Activated naive CD4-positive, alpha-beta T cell treated with anti-CD3 and anti-CD28 coated beads, Interleukin-2, amount 50 U/mL, for 72 hours (primary cell): ENCODE results near the gene CYS1. TPM values are rescaled to one million over a fixed set of nuclear protein-coding genes. Genes with fewer than 3 reads are reported as not detected.

Experiments used
- ATAC-seq, 2 donors: fragments of 150-1000 bp; cut with Tn5 transposase; 2 replicates each; pipeline ENCODE4 v1.10.0; 2021; ENCODE audit warnings: mild to moderate bottlenecking in 2 of 2, moderate library complexity in 2 of 2
- DNase-seq, 2 donors: peaks; one replicate each; pipeline ENCODE4 v3.0.0; 2021 to 2022; ENCODE audit warnings: low spot score in 2 of 2
- H3K27ac Mint-ChIP-seq, 2 donors: one replicate each; pipeline ENCODE4 v1.8.0; 2022; ENCODE audit warnings: mild to moderate bottlenecking in 2 of 2, mixed read lengths in 2 of 2
- H3K36me3 Mint-ChIP-seq, 2 donors: one replicate each; pipeline ENCODE4 v1.8.0; 2022; ENCODE audit warnings: mixed read lengths in 2 of 2
- H3K9me3 Mint-ChIP-seq, 2 donors: one replicate each; pipeline ENCODE4 v1.8.0; 2022; ENCODE audit warnings: mixed read lengths in 2 of 2
- total RNA-seq, 2 donors: library from RNA; stranded (reverse); gene quantifications; one replicate each; pipeline ENCODE4 v1.2.3, GENCODE V29; 2022

The CYS1 gene
- total RNA-seq, 2 donors from 2014 or later = not detected

GRCh38 chr2:10080536-10081304 lies 509 bp upstream of the CYS1 start:
- ATAC-seq (peak; percentile 9 to 60), DNase-seq (no peak)
- H3K9me3 Mint-ChIP-seq = no peaks in the 10 kb centered on the region
- H3K36me3 Mint-ChIP-seq = peaks cover 0 to 4% of the 10 kb centered on the region in 2 donors
- peak overlapping the region in 1 of 2 donors; percentile 32 for H3K27ac Mint-ChIP-seq

GRCh38 chr2:10079266-10079869 lies 843 bp downstream of the CYS1 start:
- H3K9me3 Mint-ChIP-seq = no peaks in the 10 kb centered on the region
- peak in 1 of 2 donors; percentile 24 for DNase-seq
- H3K27ac Mint-ChIP-seq = no peak overlapping the region
- peaks cover 0 to 4% of the 10 kb centered on the region in 2 donors for H3K36me3 Mint-ChIP-seq
- peak; percentile 37 to 52 for ATAC-seq

GRCh38 chr2:10078704-10079265 lies 1.4 kb downstream of the CYS1 start:
- Mint-ChIP-seq H3K27ac (no peak overlapping the region), H3K9me3 (no peaks in the 10 kb centered on the region), H3K36me3 (peaks cover 0 to 4% of the 10 kb centered on the region in 2 donors)
- DNase-seq (no peak), ATAC-seq (no peak)

- Mint-ChIP-seq H3K36me3 (peaks cover 0 to 4% of the 10 kb centered on the region in 2 donors), H3K9me3 (no peaks in the 10 kb centered on the region), H3K27ac (no peak overlapping the region)
- DNase-seq = no peak
- ATAC-seq = no peak
Observed at GRCh38 chr2:10078001-10078400, 2.2 kb downstream of the CYS1 start.

GRCh38 chr2:10076988-10077527 lies 3.2 kb downstream of the CYS1 start:
- DNase-seq (no peak), ATAC-seq (no peak)
- H3K36me3 Mint-ChIP-seq = peaks cover 0 to 4% of the 10 kb centered on the region in 2 donors
- no peak overlapping the region for H3K27ac Mint-ChIP-seq
- H3K9me3 Mint-ChIP-seq = no peaks in the 10 kb centered on the region

GRCh38 chr2:10076511-10076910 lies 3.7 kb downstream of the CYS1 start:
- Mint-ChIP-seq H3K9me3 (no peaks in the 10 kb centered on the region), H3K36me3 (peaks cover 0 to 4% of the 10 kb centered on the region in 2 donors), H3K27ac (no peak overlapping the region)
- ATAC-seq (no peak), DNase-seq (no peak)

GRCh38 chr2:10075571-10076209 lies 4.5 kb downstream of the CYS1 start:
- H3K36me3 Mint-ChIP-seq = peaks cover 0 to 4% of the 10 kb centered on the region in 2 donors
- H3K27ac Mint-ChIP-seq = no peak overlapping the region
- H3K9me3 Mint-ChIP-seq = no peaks in the 10 kb centered on the region
- DNase-seq (no peak), ATAC-seq (no peak)

GRCh38 chr2:10075101-10075500 lies 5.1 kb downstream of the CYS1 start:
- no peak for ATAC-seq
- Mint-ChIP-seq H3K36me3 (peaks cover 0 to 4% of the 10 kb centered on the region in 2 donors), H3K9me3 (no peaks in the 10 kb centered on the region), H3K27ac (no peak overlapping the region)
- DNase-seq = no peak

GRCh38 chr2:10073706-10074105 lies 6.5 kb downstream of the CYS1 start:
- Mint-ChIP-seq H3K36me3 (no peaks in the 10 kb centered on the region), H3K9me3 (no peaks in the 10 kb centered on the region), H3K27ac (peak overlapping the region in 1 of 2 donors; percentile 31)
- ATAC-seq (no peak), DNase-seq (no peak)

- H3K9me3 Mint-ChIP-seq = peaks cover 3% of the 10 kb centered on the region in 2 donors
- peaks cover 0 to 4% of the 10 kb centered on the region in 2 donors for H3K36me3 Mint-ChIP-seq
- no peak overlapping the region for H3K27ac Mint-ChIP-seq
- ATAC-seq (peak; percentile 92 to 97), DNase-seq (peak; percentile 67 to 76)
Observed at GRCh38 chr2:10072656-10073480, 7.3 kb downstream of the CYS1 start.

- peaks cover 0 to 5% of the 10 kb centered on the region in 2 donors for H3K36me3 Mint-ChIP-seq
- no peak for ATAC-seq
- H3K27ac Mint-ChIP-seq = no peak overlapping the region
- no peak for DNase-seq
- peaks cover 5 to 6% of the 10 kb centered on the region in 2 donors for H3K9me3 Mint-ChIP-seq
Observed at GRCh38 chr2:10071595-10071994, 8.6 kb downstream of the CYS1 start.

- DNase-seq = no peak
- Mint-ChIP-seq H3K27ac (peak overlapping the region in 1 of 2 donors; percentile 36), H3K9me3 (peaks cover 5 to 6% of the 10 kb centered on the region in 2 donors), H3K36me3 (peaks cover 0 to 5% of the 10 kb centered on the region in 2 donors)
- ATAC-seq = no peak
Observed at GRCh38 chr2:10071176-10071575, 9.0 kb downstream of the CYS1 start.

- H3K36me3 Mint-ChIP-seq = peaks cover 0 to 5% of the 10 kb centered on the region in 2 donors
- peaks cover 5 to 6% of the 10 kb centered on the region in 2 donors for H3K9me3 Mint-ChIP-seq
- no peak for ATAC-seq
- H3K27ac Mint-ChIP-seq = no peak overlapping the region
- no peak for DNase-seq
Observed at GRCh38 chr2:10067881-10068280, 12.3 kb downstream of the CYS1 start.

- H3K27ac Mint-ChIP-seq = no peak overlapping the region
- DNase-seq = no peak
- no peak for ATAC-seq
- H3K36me3 Mint-ChIP-seq = peaks cover 0 to 5% of the 10 kb centered on the region in 2 donors
- peaks cover 5 to 6% of the 10 kb centered on the region in 2 donors for H3K9me3 Mint-ChIP-seq
Observed at GRCh38 chr2:10067330-10067729, 12.9 kb downstream of the CYS1 start.

GRCh38 chr2:10065773-10066055 lies 14.5 kb downstream of the CYS1 start:
- Mint-ChIP-seq H3K9me3 (peaks cover 5 to 6% of the 10 kb centered on the region in 2 donors), H3K27ac (no peak overlapping the region), H3K36me3 (peaks cover 0 to 5% of the 10 kb centered on the region in 2 donors)
- DNase-seq (no peak), ATAC-seq (no peak)
